Activated CD8-positive, alpha-beta memory T cell treated with anti-CD3 and anti-CD28 coated beads, Interleukin-2, amount 50 U/mL, for 4 hours (primary cell): Measurements from ENCODE around the gene SEMA3A.

ENCODE experiments used
- DNase-seq: peaks from one replicate; pipeline ENCODE4 v3.0.0-alpha.2; 2020

SEMA3A gene

GRCh38 chr7:83996879-83997278 lies 197.7 kb downstream of the SEMA3A start:
- no peak for DNase-seq

GRCh38 chr7:83987764-83988163 lies 206.8 kb downstream of the SEMA3A start:
- no peak for DNase-seq

GRCh38 chr7:83985821-83986220 lies 208.8 kb downstream of the SEMA3A start:
- DNase-seq = no peak

GRCh38 chr7:83984591-83984990 lies 210.0 kb downstream of the SEMA3A start:
- DNase-seq = no peak

- DNase-seq = no peak
These were observed 210.5 kb downstream of the SEMA3A start for GRCh38 chr7:83984076-83984475.

GRCh38 chr7:83983606-83984005 lies 211.0 kb downstream of the SEMA3A start:
- no peak for DNase-seq

GRCh38 chr7:83976302-83976701 lies 218.3 kb downstream of the SEMA3A start:
- no peak for DNase-seq

- no peak for DNase-seq
These were observed 224.5 kb downstream of the SEMA3A start for GRCh38 chr7:83970081-83970480.

- DNase-seq = no peak
These were observed 230.3 kb downstream of the SEMA3A start for GRCh38 chr7:83964318-83964717.

GRCh38 chr7:83957333-83957732 lies 237.3 kb downstream of the SEMA3A start:
- DNase-seq = no peak

- no peak for DNase-seq
These were observed 238.5 kb downstream of the SEMA3A start for GRCh38 chr7:83956104-83956503.

GRCh38 chr7:83952236-83952635 lies 242.4 kb downstream of the SEMA3A start:
- DNase-seq = no peak

- DNase-seq = no peak
These were observed 247.3 kb downstream of the SEMA3A start for GRCh38 chr7:83947260-83947659.

GRCh38 chr7:83946801-83947200 lies 247.8 kb downstream of the SEMA3A start:
- no peak for DNase-seq

- no peak for DNase-seq
These were observed 253.3 kb downstream of the SEMA3A start for GRCh38 chr7:83941300-83941699.

GRCh38 chr7:83937930-83938329 lies 256.7 kb downstream of the SEMA3A start:
- DNase-seq = no peak

GRCh38 chr7:83936056-83936708 lies 258.4 kb downstream of the SEMA3A start:
- DNase-seq = peak; percentile 32

- no peak for DNase-seq
These were observed 260.4 kb downstream of the SEMA3A start for GRCh38 chr7:83934118-83934734.

- no peak for DNase-seq
These were observed 262.6 kb downstream of the SEMA3A start for GRCh38 chr7:83931968-83932367.

- DNase-seq = no peak
These were observed 264.3 kb downstream of the SEMA3A start for GRCh38 chr7:83930262-83930661.

GRCh38 chr7:83925860-83926259 lies 268.7 kb downstream of the SEMA3A start:
- DNase-seq = no peak

GRCh38 chr7:83921941-83922607 lies 272.5 kb downstream of the SEMA3A start:
- DNase-seq = no peak

- no peak for DNase-seq
These were observed 273.2 kb downstream of the SEMA3A start for GRCh38 chr7:83921271-83921940.

- DNase-seq = no peak
These were observed 276.4 kb downstream of the SEMA3A start for GRCh38 chr7:83918142-83918541.
